GM23338 (cell line): Measurements from ENCODE around the gene AOPEP. TPM values are rescaled to one million over a fixed set of nuclear protein-coding genes. Genes with fewer than 3 reads are reported as not detected.

ENCODE experiments used
- ATAC-seq: fragments of 200-7000 bp; cut with Tn5 transposase; 3 replicates; pipeline ENCODE4 v1.9.1; 2020
- DNase-seq: peaks from one replicate; pipeline ENCODE4 v3.0.0-alpha.2; 2015; ENCODE audit warnings: low spot score
- H2AFZ ChIP-seq: fragments of 200-600 bp; sonication (generic); 2 replicates; pipeline ENCODE4 v1.8.0; 2016; ENCODE audit warnings: antibody characterized with exemption, mild to moderate bottlenecking, moderate library complexity
- H3F3A ChIP-seq: fragments of 200-600 bp; sonication (generic); replicated peaks from 2 replicates; pipeline ENCODE4 v1.8.0; 2017; ENCODE audit warnings: antibody characterized with exemption, mixed run types, low read depth
- H3K27ac ChIP-seq: fragments of 200-600 bp; sonication (generic); 2 replicates; pipeline ENCODE4 v1.6.1; 2016; ENCODE audit warnings: low read depth
- H3K27me3 ChIP-seq: fragments of 200-600 bp; sonication (generic); 2 replicates; pipeline ENCODE4 v1.8.0; 2016; ENCODE audit warnings: mild to moderate bottlenecking, mixed run types, moderate library complexity; ENCODE audit not compliant: insufficient read depth
- H3K36me3 ChIP-seq: fragments of 200-600 bp; sonication (generic); 2 replicates; pipeline ENCODE4 v1.8.0; 2016; ENCODE audit warnings: mild to moderate bottlenecking; ENCODE audit not compliant: insufficient read depth
- H3K4me1 ChIP-seq: fragments of 200-600 bp; sonication (generic); 2 replicates; pipeline ENCODE4 v1.8.0; 2016; ENCODE audit warnings: mild to moderate bottlenecking, moderate library complexity; ENCODE audit not compliant: insufficient read depth
- H3K4me2 ChIP-seq: fragments of 200-600 bp; sonication (generic); 2 replicates; pipeline ENCODE4 v1.7.1; 2017; ENCODE audit warnings: mixed run types
- H3K4me3 ChIP-seq: fragments of 200-600 bp; sonication (generic); 2 replicates; pipeline ENCODE4 v1.6.1; 2016; ENCODE audit warnings: mixed run types
- H3K79me2 ChIP-seq: fragments of 200-600 bp; sonication (generic); replicated peaks from 2 replicates; pipeline ENCODE4 v1.8.0; 2017; ENCODE audit warnings: mild to moderate bottlenecking; ENCODE audit not compliant: insufficient read depth
- H3K9me2 ChIP-seq: fragments of 200-600 bp; sonication (generic); 2 replicates; pipeline ENCODE4 v1.8.0; 2017; ENCODE audit not compliant: insufficient read depth
- H4K20me1 ChIP-seq: fragments of 200-600 bp; sonication (generic); replicated peaks from 2 replicates; pipeline ENCODE4 v1.8.0; 2017; ENCODE audit warnings: mild to moderate bottlenecking; ENCODE audit not compliant: insufficient read depth
- H3K27ac Mint-ChIP-seq: 2 replicates; pipeline ENCODE4 v1.8.0; 2020; ENCODE audit warnings: inconsistent platforms, mild to moderate bottlenecking, moderate library complexity, mixed read lengths
- H3K27me3 Mint-ChIP-seq: 3 replicates; pipeline ENCODE4 v1.8.0; 2022; ENCODE audit warnings: low read depth, mild to moderate bottlenecking, moderate library complexity, mixed read lengths, inconsistent platforms; ENCODE audit not compliant: insufficient read depth, poor library complexity
- H3K36me3 Mint-ChIP-seq: 3 replicates; pipeline ENCODE4 v1.8.0; 2021; ENCODE audit warnings: low read depth, mild to moderate bottlenecking, inconsistent platforms, moderate library complexity, mixed read lengths
- H3K4me1 Mint-ChIP-seq: 3 replicates; pipeline ENCODE4 v1.8.0; 2020; ENCODE audit warnings: mild to moderate bottlenecking, inconsistent platforms, mixed read lengths
- H3K4me3 Mint-ChIP-seq: 3 replicates; pipeline ENCODE4 v1.8.0; 2021; ENCODE audit warnings: moderate library complexity, mild to moderate bottlenecking, inconsistent platforms, mixed read lengths
- H3K9me3 Mint-ChIP-seq: 3 replicates; pipeline ENCODE4 v1.8.0; 2020; ENCODE audit warnings: moderate library complexity, mild to moderate bottlenecking, inconsistent platforms, mixed read lengths
- CREB1 ChIP-seq: fragments of 250-450 bp; sonication (Bioruptor Pico); IDR thresholded peaks from 2 replicates; pipeline ENCODE4 v1.5.0; 2020; ENCODE audit warnings: low read depth, mild to moderate bottlenecking, moderate library complexity
- EZH2phosphoT487 ChIP-seq: fragments of 200-600 bp; sonication (generic); IDR thresholded peaks from one replicate; pipeline ENCODE4 v1.8.1; 2018; ENCODE audit warnings: antibody characterized with exemption; ENCODE audit not compliant: unreplicated experiment
- JUNB ChIP-seq: IDR thresholded peaks from one replicate; pipeline ENCODE4 v1.6.1; 2016; ENCODE audit warnings: antibody characterized with exemption; ENCODE audit not compliant: unreplicated experiment
- NANOG ChIP-seq: IDR thresholded peaks from 2 replicates; pipeline ENCODE4 v1.6.1; 2016; ENCODE audit warnings: antibody characterized with exemption, borderline replicate concordance
- POLR2AphosphoS5 ChIP-seq: IDR thresholded peaks from 2 replicates; pipeline ENCODE4 v1.6.1; 2016; ENCODE audit warnings: antibody characterized with exemption, low read depth
- STAT1 ChIP-seq: IDR thresholded peaks from one replicate; pipeline ENCODE4 v1.6.1; 2016; ENCODE audit warnings: antibody characterized with exemption; ENCODE audit not compliant: unreplicated experiment
- ZNF331 ChIP-seq: fragments of 250-450 bp; sonication (Bioruptor Pico); IDR thresholded peaks from 2 replicates; pipeline ENCODE4 v1.5.0; 2020; ENCODE audit warnings: low read depth, mild to moderate bottlenecking, moderate library complexity
- polyA plus RNA-seq: library from polyadenylated mRNA; unstranded; fragments of >200 nt; fragmentation: Nextera tagmentation; extraction: Ambion mirVana; gene quantifications from 2 replicates; pipeline ENCODE4 v1.2.1, GENCODE V29; 2016
- total RNA-seq: library from RNA; depleted of rRNA; stranded (reverse); fragments of >200 nt; shearing (Covaris generic); gene quantifications from 2 replicates; pipeline ENCODE4 v1.2.3, GENCODE V29; 2014
- TF ChIP-seq, protein P1 (sequence below): IDR thresholded peaks from one replicate; pipeline ENCODE4 v1.6.1; 2018; ENCODE audit warnings: antibody characterized with exemption; ENCODE audit not compliant: unreplicated experiment
- TF ChIP-seq, protein P2 (sequence below), 2 experiments: fragments of 200-600 bp in 1 of 2; sonication (generic) in 1 of 2; conservative IDR thresholded peaks; 2 replicates each; pipeline versions ENCODE4 v1.5.1 to v1.6.1; 2016 to 2017; ENCODE audit warnings: antibody characterized with exemption in 2 of 2, low read depth in 2 of 2, mild to moderate bottlenecking in 2 of 2, moderate library complexity in 1 of 2

Gene AOPEP
- total and polyA plus RNA-seq, 2 experiments from 2014 or later: 7.0 to 16.5 TPM

DNA sequence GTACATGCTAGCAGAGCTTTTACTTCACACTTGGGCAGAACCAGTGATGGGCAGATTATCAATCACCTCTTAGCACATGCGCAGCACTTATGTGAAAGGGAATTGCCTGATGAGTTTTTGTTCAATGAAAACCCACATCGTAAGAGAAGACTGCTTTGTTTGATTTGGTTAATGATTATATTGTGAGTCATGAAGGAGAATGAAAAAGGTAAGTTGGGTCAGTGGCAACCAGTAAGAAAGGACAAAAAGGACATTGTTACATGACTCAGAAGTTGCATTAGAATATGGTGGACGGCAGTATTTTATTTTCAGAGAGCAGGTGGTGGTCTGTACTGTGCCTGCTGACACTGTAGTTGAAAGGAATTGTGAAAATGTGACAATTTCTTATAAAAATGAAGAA lies 127.4 kb downstream of the AOPEP start (continued):
- TF ChIP-seq, protein P1, sequence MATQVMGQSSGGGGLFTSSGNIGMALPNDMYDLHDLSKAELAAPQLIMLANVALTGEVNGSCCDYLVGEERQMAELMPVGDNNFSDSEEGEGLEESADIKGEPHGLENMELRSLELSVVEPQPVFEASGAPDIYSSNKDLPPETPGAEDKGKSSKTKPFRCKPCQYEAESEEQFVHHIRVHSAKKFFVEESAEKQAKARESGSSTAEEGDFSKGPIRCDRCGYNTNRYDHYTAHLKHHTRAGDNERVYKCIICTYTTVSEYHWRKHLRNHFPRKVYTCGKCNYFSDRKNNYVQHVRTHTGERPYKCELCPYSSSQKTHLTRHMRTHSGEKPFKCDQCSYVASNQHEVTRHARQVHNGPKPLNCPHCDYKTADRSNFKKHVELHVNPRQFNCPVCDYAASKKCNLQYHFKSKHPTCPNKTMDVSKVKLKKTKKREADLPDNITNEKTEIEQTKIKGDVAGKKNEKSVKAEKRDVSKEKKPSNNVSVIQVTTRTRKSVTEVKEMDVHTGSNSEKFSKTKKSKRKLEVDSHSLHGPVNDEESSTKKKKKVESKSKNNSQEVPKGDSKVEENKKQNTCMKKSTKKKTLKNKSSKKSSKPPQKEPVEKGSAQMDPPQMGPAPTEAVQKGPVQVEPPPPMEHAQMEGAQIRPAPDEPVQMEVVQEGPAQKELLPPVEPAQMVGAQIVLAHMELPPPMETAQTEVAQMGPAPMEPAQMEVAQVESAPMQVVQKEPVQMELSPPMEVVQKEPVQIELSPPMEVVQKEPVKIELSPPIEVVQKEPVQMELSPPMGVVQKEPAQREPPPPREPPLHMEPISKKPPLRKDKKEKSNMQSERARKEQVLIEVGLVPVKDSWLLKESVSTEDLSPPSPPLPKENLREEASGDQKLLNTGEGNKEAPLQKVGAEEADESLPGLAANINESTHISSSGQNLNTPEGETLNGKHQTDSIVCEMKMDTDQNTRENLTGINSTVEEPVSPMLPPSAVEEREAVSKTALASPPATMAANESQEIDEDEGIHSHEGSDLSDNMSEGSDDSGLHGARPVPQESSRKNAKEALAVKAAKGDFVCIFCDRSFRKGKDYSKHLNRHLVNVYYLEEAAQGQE: no peak
- TF ChIP-seq CREB1 (no peak), JUNB (no peak), POLR2AphosphoS5 (no peak), STAT1 (no peak)
- TF ChIP-seq, protein P2, sequence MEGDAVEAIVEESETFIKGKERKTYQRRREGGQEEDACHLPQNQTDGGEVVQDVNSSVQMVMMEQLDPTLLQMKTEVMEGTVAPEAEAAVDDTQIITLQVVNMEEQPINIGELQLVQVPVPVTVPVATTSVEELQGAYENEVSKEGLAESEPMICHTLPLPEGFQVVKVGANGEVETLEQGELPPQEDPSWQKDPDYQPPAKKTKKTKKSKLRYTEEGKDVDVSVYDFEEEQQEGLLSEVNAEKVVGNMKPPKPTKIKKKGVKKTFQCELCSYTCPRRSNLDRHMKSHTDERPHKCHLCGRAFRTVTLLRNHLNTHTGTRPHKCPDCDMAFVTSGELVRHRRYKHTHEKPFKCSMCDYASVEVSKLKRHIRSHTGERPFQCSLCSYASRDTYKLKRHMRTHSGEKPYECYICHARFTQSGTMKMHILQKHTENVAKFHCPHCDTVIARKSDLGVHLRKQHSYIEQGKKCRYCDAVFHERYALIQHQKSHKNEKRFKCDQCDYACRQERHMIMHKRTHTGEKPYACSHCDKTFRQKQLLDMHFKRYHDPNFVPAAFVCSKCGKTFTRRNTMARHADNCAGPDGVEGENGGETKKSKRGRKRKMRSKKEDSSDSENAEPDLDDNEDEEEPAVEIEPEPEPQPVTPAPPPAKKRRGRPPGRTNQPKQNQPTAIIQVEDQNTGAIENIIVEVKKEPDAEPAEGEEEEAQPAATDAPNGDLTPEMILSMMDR (conservative IDR thresholded peaks at IDR 0.05; ENCODE audit: low read depth in 2 of 2): no peak

DNA sequence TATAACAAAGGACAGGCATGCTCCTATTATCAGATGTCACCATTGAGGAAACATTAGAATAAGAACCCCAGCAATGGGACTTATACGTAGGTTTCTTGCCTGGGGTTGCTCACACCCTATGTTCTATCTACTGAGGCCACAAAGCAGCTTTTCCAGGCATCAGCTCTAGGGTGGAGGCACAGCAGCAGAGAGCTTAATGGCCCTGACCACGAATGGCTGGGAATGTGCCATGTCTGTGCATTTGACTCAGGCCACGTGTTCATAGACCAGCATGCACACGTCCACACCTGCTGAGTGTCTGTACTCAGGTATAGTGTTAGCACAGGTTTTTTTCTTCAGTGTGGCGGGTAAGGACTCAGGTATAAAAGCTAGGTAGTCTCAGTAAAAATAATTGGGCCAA lies 129.4 kb downstream of the AOPEP start:
- Histone ChIP-seq H3K4me1 (no peaks in the 10 kb centered on the region), H3K79me2 (no peaks in the 10 kb centered on the region), H3F3A (no peaks in the 10 kb centered on the region), H2AFZ (no peak overlapping the region), H3K9me2 (0 out of 2 replicates have a peak, but pooled peaks cover 7% of the 10 kb centered on the region), H3K27me3 (no peaks in the 10 kb centered on the region), H3K4me3 (no peak overlapping the region), H3K4me2 (no peak overlapping the region), H3K36me3 (no peaks in the 10 kb centered on the region), H4K20me1 (no peaks in the 10 kb centered on the region; the same call in 1 of the 2 replicates), H3K27ac (no peak overlapping the region)
- peaks cover 4% of the 10 kb centered on the region; the same call in 1 of the 3 replicates for H3K36me3 Mint-ChIP-seq
- TF ChIP-seq EZH2phosphoT487: no peak
- no peaks in the 10 kb centered on the region for H3K9me3 Mint-ChIP-seq
- no peak overlapping the region; the same call in 1 of the 2 replicates for H3K27ac Mint-ChIP-seq
- no peak overlapping the region for H3K4me3 Mint-ChIP-seq
- ATAC-seq (no peak), DNase-seq (no peak)
- H3K27me3 Mint-ChIP-seq: no peaks in the 10 kb centered on the region
- H3K4me1 Mint-ChIP-seq: peaks cover 2% of the 10 kb centered on the region; the same call in 1 of the 3 replicates

DNA sequence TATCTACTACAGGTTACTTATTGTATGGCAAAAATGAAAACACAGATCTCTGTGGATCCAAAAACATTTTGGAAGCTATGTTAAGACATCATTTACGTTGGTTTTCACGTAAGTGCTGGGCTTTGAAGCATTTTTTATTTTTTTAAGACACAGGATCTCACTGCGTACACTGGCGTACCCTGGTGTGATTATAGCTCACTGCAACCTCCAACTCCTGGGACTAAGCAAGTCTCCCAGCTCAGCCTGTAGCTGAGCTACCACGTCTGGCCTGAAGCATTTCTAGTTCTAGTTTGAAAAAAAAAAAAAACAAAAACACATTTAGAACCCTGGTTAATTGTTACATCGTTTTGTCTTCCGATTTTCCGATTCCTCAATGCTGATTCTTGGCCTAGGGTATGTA lies 131.3 kb downstream of the AOPEP start:
- no peaks in the 10 kb centered on the region for H3K79me2 ChIP-seq
- H3K4me1 Mint-ChIP-seq: no peaks in the 10 kb centered on the region
- no peak overlapping the region for H3K27ac Mint-ChIP-seq
- no peak for TF ChIP-seq ZNF331
- no peak for TF ChIP-seq EZH2phosphoT487
- no peak for TF ChIP-seq NANOG
- no peak for TF ChIP-seq POLR2AphosphoS5
- H3K9me3 Mint-ChIP-seq: no peaks in the 10 kb centered on the region
- H3F3A ChIP-seq: no peaks in the 10 kb centered on the region
- H3K4me1 ChIP-seq: no peaks in the 10 kb centered on the region
- H3K27ac ChIP-seq: no peak overlapping the region
- no peaks in the 10 kb centered on the region for H3K27me3 Mint-ChIP-seq
- H3K27me3 ChIP-seq: no peaks in the 10 kb centered on the region
- no peaks in the 10 kb centered on the region; the same call in 1 of the 2 replicates for H4K20me1 ChIP-seq
- no peak overlapping the region for H3K4me3 Mint-ChIP-seq
- no peak overlapping the region for H3K4me3 ChIP-seq
- no peak overlapping the region for H3K4me2 ChIP-seq
- no peaks in the 10 kb centered on the region for H3K36me3 ChIP-seq
- H2AFZ ChIP-seq: no peak overlapping the region
- peaks cover 4% of the 10 kb centered on the region; the same call in 1 of the 3 replicates for H3K36me3 Mint-ChIP-seq
- DNase-seq (no peak), ATAC-seq (no peak)
- 0 out of 2 replicates have a peak, but pooled peaks cover 7% of the 10 kb centered on the region for H3K9me2 ChIP-seq
